HG03565 (cell line): ENCODE results near the gene TTC28.

ENCODE experiments used
- ATAC-seq: cut with Tn5 transposase; IDR thresholded peaks from one replicate; pipeline ENCODE4 v1.9.1; 2021; ENCODE audit warnings: mild to moderate bottlenecking, moderate library complexity; ENCODE audit not compliant: unreplicated experiment

Gene TTC28

GRCh38 chr22:28442711-28443525 lies 236.7 kb downstream of the TTC28 start:
- ATAC-seq, result no peak

GRCh38 chr22:28442264-28442710 lies 237.4 kb downstream of the TTC28 start:
- peak; percentile 48 for ATAC-seq

- no peak for ATAC-seq
Observed at GRCh38 chr22:28441720-28442263, 237.8 kb downstream of the TTC28 start.

GRCh38 chr22:28440592-28441390 lies 238.8 kb downstream of the TTC28 start:
- no peak for ATAC-seq

GRCh38 chr22:28438183-28438768 lies 241.4 kb downstream of the TTC28 start:
- ATAC-seq, result no peak

GRCh38 chr22:28435982-28436381 lies 243.7 kb downstream of the TTC28 start:
- no peak for ATAC-seq

- ATAC-seq, result no peak
Observed at GRCh38 chr22:28435140-28435768, 244.4 kb downstream of the TTC28 start.

- no peak for ATAC-seq
Observed at GRCh38 chr22:28430466-28431025, 249.1 kb downstream of the TTC28 start.

- no peak for ATAC-seq
Observed at GRCh38 chr22:28429711-28430110, 249.9 kb downstream of the TTC28 start.

GRCh38 chr22:28428271-28428670 lies 251.4 kb downstream of the TTC28 start:
- no peak for ATAC-seq

GRCh38 chr22:28426346-28427132 lies 253.1 kb downstream of the TTC28 start:
- ATAC-seq, result no peak

GRCh38 chr22:28425211-28425610 lies 254.4 kb downstream of the TTC28 start:
- ATAC-seq, result no peak

- ATAC-seq, result no peak
Observed at GRCh38 chr22:28424427-28425080, 255.1 kb downstream of the TTC28 start.

- ATAC-seq, result no peak
Observed at GRCh38 chr22:28419919-28420318, 259.7 kb downstream of the TTC28 start.

GRCh38 chr22:28418008-28418407 lies 261.6 kb downstream of the TTC28 start:
- ATAC-seq, result no peak

GRCh38 chr22:28417431-28417830 lies 262.2 kb downstream of the TTC28 start:
- no peak for ATAC-seq

GRCh38 chr22:28414913-28415312 lies 264.7 kb downstream of the TTC28 start:
- ATAC-seq, result no peak

GRCh38 chr22:28413612-28414399 lies 265.8 kb downstream of the TTC28 start:
- ATAC-seq, result no peak
